GM12892 (cell line): Measurements from ENCODE around the gene FBXO9.

Experiments
- POLR2A ChIP-seq: IDR thresholded peaks from 2 replicates; pipeline ENCODE4 v1.6.1; 2011; ENCODE audit warnings: low read depth, low read length, control low read depth
- POLR2AphosphoS5 ChIP-seq: IDR thresholded peaks from 2 replicates; pipeline ENCODE4 v1.6.1; 2011; ENCODE audit warnings: low read depth, low read length, control low read depth
- TAF1 ChIP-seq: IDR thresholded peaks from 2 replicates; pipeline ENCODE4 v1.6.1; 2011; ENCODE audit warnings: low read depth, mild to moderate bottlenecking, control low read depth, low read length, borderline replicate concordance

DNA sequence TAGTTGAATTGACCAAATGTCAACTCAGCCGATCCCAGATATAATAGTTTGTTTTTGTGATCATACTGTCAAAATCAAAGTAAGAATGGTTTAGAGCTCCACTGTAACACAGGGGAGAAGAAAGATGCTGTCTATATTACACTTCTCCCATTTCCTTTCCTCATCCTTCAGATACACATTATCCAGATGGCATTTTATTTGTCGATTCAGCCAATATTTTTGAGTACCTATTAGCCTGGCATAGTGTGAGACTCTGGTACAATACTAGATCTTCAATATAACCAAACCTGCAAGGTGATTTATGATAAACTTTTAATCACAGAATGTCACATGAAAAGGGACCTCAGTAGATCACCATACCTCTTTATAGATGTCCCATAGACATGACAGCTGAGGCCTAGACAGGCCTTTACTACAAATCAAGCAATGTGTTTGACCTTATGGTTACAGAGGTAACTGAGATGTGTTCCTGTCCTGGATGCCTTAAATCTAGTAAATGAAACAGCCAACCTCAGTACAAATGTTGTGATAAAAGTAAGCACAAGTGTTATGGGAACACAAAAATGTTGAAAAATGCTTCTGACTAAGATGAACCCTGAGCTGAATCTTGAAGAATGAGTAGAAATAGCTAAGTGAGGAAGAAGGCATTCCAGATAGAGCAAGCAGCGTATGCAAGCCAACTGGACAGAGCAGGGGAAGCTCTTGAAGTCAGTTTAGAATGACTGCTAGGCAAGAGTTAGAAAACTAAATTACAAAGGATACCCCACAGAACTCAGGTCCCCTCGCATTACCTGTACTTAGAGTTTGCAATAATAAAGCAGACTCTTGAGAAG is 1.9 kb downstream of the FBXO9 start:
- TF ChIP-seq POLR2A (no peak), TAF1 (no peak), POLR2AphosphoS5 (no peak)
